Measurements from ENCODE around the gene CCDC149.

CCDC149 gene

GRCh38 chr4:24795666-24796381, 117.0 kb downstream of the CCDC149 start:
- peak overlapping the region; percentile 21 for H3K4me3 ChIP-seq (ENCODE audit: low read depth, low read length)
- no peak for TF ChIP-seq CTCF (IDR thresholded peaks at IDR 0.05; ENCODE audit: low read depth, low read length)
- no peak for DNase-seq (ENCODE audit: low read depth, low spot score)
- in situ Hi-C loops (cut with HindIII; ENCODE audit: low sequenced_read_pairs) = no loop called here

- peak within 1 kb of the TSS; percentile 21 for H3K4me3 ChIP-seq (ENCODE audit: low read depth, low read length)
- peak; percentile 79 for DNase-seq (ENCODE audit: low read depth, low spot score)
- in situ Hi-C loops (cut with HindIII; ENCODE audit: low sequenced_read_pairs) = no loop called here
- no peak for TF ChIP-seq CTCF (IDR thresholded peaks at IDR 0.05; ENCODE audit: low read depth, low read length)
Observed at GRCh38 chr4:24794916-24795665, 117.8 kb downstream of the CCDC149 start, which contains the start of gene SOD3. SOD3 (plus strand) TSS chr4:24795573; CDS start chr4:24799522, 3,949 bp downstream.

GRCh38 chr4:24794480-24794879, 118.4 kb downstream of the CCDC149 start:
- in situ Hi-C loops (cut with HindIII; ENCODE audit: low sequenced_read_pairs) = no loop called here
- H3K4me3 ChIP-seq (ENCODE audit: low read depth, low read length) = no peak overlapping the region
- no peak for TF ChIP-seq CTCF (IDR thresholded peaks at IDR 0.05; ENCODE audit: low read depth, low read length)
- DNase-seq (ENCODE audit: low read depth, low spot score) = no peak

GRCh38 chr4:24794051-24794450, 118.8 kb downstream of the CCDC149 start:
- no peak for TF ChIP-seq CTCF (IDR thresholded peaks at IDR 0.05; ENCODE audit: low read depth, low read length)
- in situ Hi-C loops (cut with HindIII; ENCODE audit: low sequenced_read_pairs) = no loop called here
- no peak for DNase-seq (ENCODE audit: low read depth, low spot score)
- no peak overlapping the region for H3K4me3 ChIP-seq (ENCODE audit: low read depth, low read length)

- H3K4me3 ChIP-seq (ENCODE audit: low read depth, low read length) = no peak overlapping the region
- DNase-seq (ENCODE audit: low read depth, low spot score) = no peak
- in situ Hi-C loops (cut with HindIII; ENCODE audit: low sequenced_read_pairs) = no loop called here
- TF ChIP-seq CTCF (IDR thresholded peaks at IDR 0.05; ENCODE audit: low read depth, low read length) = peak; percentile 40
Observed at GRCh38 chr4:24793219-24794005, 119.4 kb downstream of the CCDC149 start.

- TF ChIP-seq CTCF (IDR thresholded peaks at IDR 0.05; ENCODE audit: low read depth, low read length) = no peak
- in situ Hi-C loops (cut with HindIII; ENCODE audit: low sequenced_read_pairs) = no loop called here
- H3K4me3 ChIP-seq (ENCODE audit: low read depth, low read length) = no peak overlapping the region
- no peak for DNase-seq (ENCODE audit: low read depth, low spot score)
Observed at GRCh38 chr4:24792552-24792951, 120.3 kb downstream of the CCDC149 start.
